ENCODE data around the gene RTN3.

The RTN3 gene

GRCh38 chr11:63738720-63739360 lies 57.5 kb downstream of the RTN3 start:
- DNase-seq (ENCODE audit: low read depth, low spot score): peak; percentile 47

- no peak for DNase-seq (ENCODE audit: low read depth, low spot score)
Observed at GRCh38 chr11:63745304-63746170, 64.2 kb downstream of the RTN3 start.

- no peak for DNase-seq (ENCODE audit: low read depth, low spot score)
Observed at GRCh38 chr11:63747011-63747410, 65.7 kb downstream of the RTN3 start.

GRCh38 chr11:63749624-63750023 lies 68.3 kb downstream of the RTN3 start:
- no peak for DNase-seq (ENCODE audit: low read depth, low spot score)

GRCh38 chr11:63756919-63757761 lies 75.8 kb downstream of the RTN3 start:
- DNase-seq (ENCODE audit: low read depth, low spot score): no peak

GRCh38 chr11:63760487-63761079 lies 79.3 kb downstream of the RTN3 start:
- no peak for DNase-seq (ENCODE audit: low read depth, low spot score)

- no peak for DNase-seq (ENCODE audit: low read depth, low spot score)
Observed at GRCh38 chr11:63761188-63761587, 79.9 kb downstream of the RTN3 start.

- DNase-seq (ENCODE audit: low read depth, low spot score): no peak
Observed at GRCh38 chr11:63761931-63762653, 80.8 kb downstream of the RTN3 start.

GRCh38 chr11:63762654-63763495 lies 81.6 kb downstream of the RTN3 start:
- DNase-seq (ENCODE audit: low read depth, low spot score): no peak

GRCh38 chr11:63763496-63764339 lies 82.4 kb downstream of the RTN3 start:
- DNase-seq (ENCODE audit: low read depth, low spot score): no peak

- DNase-seq (ENCODE audit: low read depth, low spot score): no peak
Observed at GRCh38 chr11:63764340-63764678, 83.0 kb downstream of the RTN3 start.

- no peak for DNase-seq (ENCODE audit: low read depth, low spot score)
Observed at GRCh38 chr11:63764679-63765647, 83.7 kb downstream of the RTN3 start.

GRCh38 chr11:63765688-63766241 lies 84.5 kb downstream of the RTN3 start:
- no peak for DNase-seq (ENCODE audit: low read depth, low spot score)

- DNase-seq (ENCODE audit: low read depth, low spot score): no peak
Observed at GRCh38 chr11:63766531-63767235, 85.4 kb downstream of the RTN3 start.

- no peak for DNase-seq (ENCODE audit: low read depth, low spot score)
Observed at GRCh38 chr11:63767267-63767564, 85.9 kb downstream of the RTN3 start.

GRCh38 chr11:63767565-63768236 lies 86.4 kb downstream of the RTN3 start:
- DNase-seq (ENCODE audit: low read depth, low spot score): peak; percentile 12

All from activated CD4-positive, CD25-positive, alpha-beta regulatory T cell treated with anti-CD3 and anti-CD28 coated beads, Interleukin-2, amount 50 U/mL, for 16 hours (primary cell).